ENCODE measurements around the gene UPP2. TPM values are rescaled to one million over a fixed set of nuclear protein-coding genes. Genes with fewer than 3 reads are reported as not detected.

Gene UPP2
- total RNA-seq, 1 experiment from 2014 or later: not detected

- ChIA-PET POLR2A (ENCODE audit: unreplicated experiment) (no interaction called here), CTCF (no interaction called here)
Observed at GRCh38 chr2:158181171-158181570, 79.5 kb downstream of the UPP2 start.

GRCh38 chr2:158182676-158183295 lies 81.1 kb downstream of the UPP2 start:
- no peak overlapping the region for H3K4me2 ChIP-seq
- H3K79me2 ChIP-seq (ENCODE audit: low read depth): no peaks in the 10 kb centered on the region
- H3K27ac ChIP-seq: no peak overlapping the region
- H3K36me3 ChIP-seq (ENCODE audit: low read depth): no peaks in the 10 kb centered on the region
- DNase-seq: no peak
- H3K9me3 ChIP-seq (ENCODE audit: insufficient read depth, low read depth): no peaks in the 10 kb centered on the region
- POLR2A ChIA-PET (ENCODE audit: unreplicated experiment): no interaction called here
- BruUV-seq (replicated peaks): no TSS peak
- no peaks in the 10 kb centered on the region for H4K20me1 ChIP-seq (ENCODE audit: insufficient read depth)
- peaks cover 7% of the 10 kb centered on the region; the same call in 1 of the 2 replicates for H3K4me1 ChIP-seq (replicated peaks; ENCODE audit: insufficient read depth)
- CTCF ChIA-PET: no interaction called here
- H3K27me3 ChIP-seq (ENCODE audit: insufficient read depth, low read depth): no peaks in the 10 kb centered on the region
- no peaks in the 10 kb centered on the region for H3K9me2 ChIP-seq (ENCODE audit: insufficient read depth)
- H3K4me3 ChIP-seq: no peak overlapping the region
- intact Hi-C loops (cut with micrococcal nuclease; ENCODE audit: unreplicated experiment): no loop called here
- TF ChIP-seq, protein P1, sequence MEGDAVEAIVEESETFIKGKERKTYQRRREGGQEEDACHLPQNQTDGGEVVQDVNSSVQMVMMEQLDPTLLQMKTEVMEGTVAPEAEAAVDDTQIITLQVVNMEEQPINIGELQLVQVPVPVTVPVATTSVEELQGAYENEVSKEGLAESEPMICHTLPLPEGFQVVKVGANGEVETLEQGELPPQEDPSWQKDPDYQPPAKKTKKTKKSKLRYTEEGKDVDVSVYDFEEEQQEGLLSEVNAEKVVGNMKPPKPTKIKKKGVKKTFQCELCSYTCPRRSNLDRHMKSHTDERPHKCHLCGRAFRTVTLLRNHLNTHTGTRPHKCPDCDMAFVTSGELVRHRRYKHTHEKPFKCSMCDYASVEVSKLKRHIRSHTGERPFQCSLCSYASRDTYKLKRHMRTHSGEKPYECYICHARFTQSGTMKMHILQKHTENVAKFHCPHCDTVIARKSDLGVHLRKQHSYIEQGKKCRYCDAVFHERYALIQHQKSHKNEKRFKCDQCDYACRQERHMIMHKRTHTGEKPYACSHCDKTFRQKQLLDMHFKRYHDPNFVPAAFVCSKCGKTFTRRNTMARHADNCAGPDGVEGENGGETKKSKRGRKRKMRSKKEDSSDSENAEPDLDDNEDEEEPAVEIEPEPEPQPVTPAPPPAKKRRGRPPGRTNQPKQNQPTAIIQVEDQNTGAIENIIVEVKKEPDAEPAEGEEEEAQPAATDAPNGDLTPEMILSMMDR (conservative IDR thresholded peaks at IDR 0.05): no peak
- no peak for TF ChIP-seq EZH2 (IDR thresholded peaks at IDR 0.05; ENCODE audit: low read depth)
- H2AFZ ChIP-seq: no peak overlapping the region
- H3F3A ChIP-seq (ENCODE audit: insufficient read depth, low read depth): no peaks in the 10 kb centered on the region

More at GRCh38 chr2:158181171-158181570, 79.5 kb downstream of the UPP2 start:
- H3K4me2 ChIP-seq: no peak overlapping the region
- BruUV-seq (replicated peaks): no TSS peak
- H3K36me3 ChIP-seq (ENCODE audit: low read depth): no peaks in the 10 kb centered on the region
- no peak overlapping the region for H3K4me3 ChIP-seq
- TF ChIP-seq EZH2 (IDR thresholded peaks at IDR 0.05; ENCODE audit: low read depth): no peak
- TF ChIP-seq, protein P1 (conservative IDR thresholded peaks at IDR 0.05): no peak
- H3K9me3 ChIP-seq (ENCODE audit: insufficient read depth, low read depth): no peaks in the 10 kb centered on the region
- no peak overlapping the region for H3K27ac ChIP-seq
- no peak for DNase-seq
- H3K79me2 ChIP-seq (ENCODE audit: low read depth): no peaks in the 10 kb centered on the region
- intact Hi-C loops (cut with micrococcal nuclease; ENCODE audit: unreplicated experiment): no loop called here
- H3K9me2 ChIP-seq (ENCODE audit: insufficient read depth): no peaks in the 10 kb centered on the region
- H4K20me1 ChIP-seq (ENCODE audit: insufficient read depth): no peaks in the 10 kb centered on the region
- peaks cover 7% of the 10 kb centered on the region; the same call in 1 of the 2 replicates for H3K4me1 ChIP-seq (replicated peaks; ENCODE audit: insufficient read depth)
- no peak overlapping the region for H2AFZ ChIP-seq
- no peaks in the 10 kb centered on the region for H3K27me3 ChIP-seq (ENCODE audit: insufficient read depth, low read depth)
- no peaks in the 10 kb centered on the region for H3F3A ChIP-seq (ENCODE audit: insufficient read depth, low read depth)

DNA sequence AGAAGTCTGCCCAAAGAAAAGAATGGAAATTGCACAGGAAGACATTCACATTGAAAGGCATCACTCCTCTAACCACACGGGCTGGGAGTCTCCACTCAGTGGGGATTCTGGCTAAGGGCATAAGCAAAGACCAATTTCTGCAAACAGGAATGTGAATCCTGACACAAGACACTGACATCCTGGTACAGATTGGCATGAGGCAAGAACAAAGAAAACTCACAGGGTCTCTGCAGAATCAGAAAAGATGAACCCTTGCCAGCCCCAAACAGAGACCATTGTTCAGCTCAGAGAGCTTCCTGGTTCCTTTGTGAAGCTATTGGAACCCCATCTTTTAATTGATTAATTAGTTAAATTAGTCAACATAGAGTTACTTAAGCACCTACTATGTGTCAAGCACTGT lies 82.3 kb downstream of the UPP2 start:
- CTCF ChIA-PET: no interaction called here
- Histone ChIP-seq H3K9me2 (ENCODE audit: insufficient read depth) (no peaks in the 10 kb centered on the region), H3K27me3 (ENCODE audit: insufficient read depth, low read depth) (no peaks in the 10 kb centered on the region), H3K9me3 (ENCODE audit: insufficient read depth, low read depth) (no peaks in the 10 kb centered on the region), H3K4me1 (replicated peaks; ENCODE audit: insufficient read depth) (peaks cover 7% of the 10 kb centered on the region; the same call in 1 of the 2 replicates), H3K4me3 (no peak overlapping the region), H3K79me2 (ENCODE audit: low read depth) (no peaks in the 10 kb centered on the region), H3K36me3 (ENCODE audit: low read depth) (no peaks in the 10 kb centered on the region), H4K20me1 (ENCODE audit: insufficient read depth) (no peaks in the 10 kb centered on the region), H3K27ac (no peak overlapping the region), H3F3A (ENCODE audit: insufficient read depth, low read depth) (no peaks in the 10 kb centered on the region), H2AFZ (no peak overlapping the region), H3K4me2 (peak overlapping the region; percentile 15; the same call in 1 of the 2 replicates)
- TF ChIP-seq EZH2 (IDR thresholded peaks at IDR 0.05; ENCODE audit: low read depth): no peak
- no peak for DNase-seq
- POLR2A ChIA-PET (ENCODE audit: unreplicated experiment): no interaction called here
- intact Hi-C loops (cut with micrococcal nuclease; ENCODE audit: unreplicated experiment): no loop called here
- no TSS peak for BruUV-seq (replicated peaks)
